RWPE2 (cell line): Measurements from ENCODE around the gene ZBTB32.

Experiments
- ATAC-seq: fragments of 200-7000 bp; cut with Tn5 transposase; 3 replicates; pipeline ENCODE4 v1.9.1; 2021; ENCODE audit warnings: low read depth
- DNase-seq: peaks from one replicate; pipeline ENCODE4 v3.0.0-alpha.2; 2020; ENCODE audit warnings: low spot score
- H3K27ac ChIP-seq: fragments of 450-650 bp; 2 replicates; pipeline ENCODE4 v1.5.1; 2017; ENCODE audit warnings: mild to moderate bottlenecking; ENCODE audit not compliant: poor library complexity, severe bottlenecking
- H3K27me3 ChIP-seq: fragments of 250-450 bp; sonication (Bioruptor Pico); 2 replicates; pipeline ENCODE4 v1.5.1; 2021; ENCODE audit warnings: mild to moderate bottlenecking, moderate library complexity; ENCODE audit not compliant: insufficient read depth, poor library complexity, severe bottlenecking
- H3K36me3 ChIP-seq: fragments of 250-450 bp; sonication (Bioruptor Pico); 2 replicates; pipeline ENCODE4 v1.5.1; 2020; ENCODE audit warnings: low read depth, mild to moderate bottlenecking, moderate library complexity
- H3K4me1 ChIP-seq: fragments of 250-450 bp; sonication (Bioruptor Pico); 2 replicates; pipeline ENCODE4 v1.5.1; 2021; ENCODE audit warnings: mild to moderate bottlenecking, moderate library complexity; ENCODE audit not compliant: insufficient read depth, poor library complexity, severe bottlenecking
- H3K4me3 ChIP-seq: fragments of 250-450 bp; sonication (Bioruptor Pico); 2 replicates; pipeline ENCODE4 v1.5.1; 2021; ENCODE audit warnings: mild to moderate bottlenecking, moderate library complexity; ENCODE audit not compliant: severe bottlenecking
- H3K9me3 ChIP-seq: fragments of 250-450 bp; sonication (Bioruptor Pico); 2 replicates; pipeline ENCODE4 v1.5.1; 2021; ENCODE audit warnings: mild to moderate bottlenecking, moderate library complexity; ENCODE audit not compliant: severe bottlenecking
- TF ChIP-seq, protein P1 (sequence below): fragments of 450-650 bp; IDR thresholded peaks from one replicate; pipeline ENCODE4 v1.5.1; 2017; ENCODE audit warnings: mild to moderate bottlenecking, moderate library complexity; ENCODE audit not compliant: poor library complexity, severe bottlenecking

ZBTB32 gene

DNA sequence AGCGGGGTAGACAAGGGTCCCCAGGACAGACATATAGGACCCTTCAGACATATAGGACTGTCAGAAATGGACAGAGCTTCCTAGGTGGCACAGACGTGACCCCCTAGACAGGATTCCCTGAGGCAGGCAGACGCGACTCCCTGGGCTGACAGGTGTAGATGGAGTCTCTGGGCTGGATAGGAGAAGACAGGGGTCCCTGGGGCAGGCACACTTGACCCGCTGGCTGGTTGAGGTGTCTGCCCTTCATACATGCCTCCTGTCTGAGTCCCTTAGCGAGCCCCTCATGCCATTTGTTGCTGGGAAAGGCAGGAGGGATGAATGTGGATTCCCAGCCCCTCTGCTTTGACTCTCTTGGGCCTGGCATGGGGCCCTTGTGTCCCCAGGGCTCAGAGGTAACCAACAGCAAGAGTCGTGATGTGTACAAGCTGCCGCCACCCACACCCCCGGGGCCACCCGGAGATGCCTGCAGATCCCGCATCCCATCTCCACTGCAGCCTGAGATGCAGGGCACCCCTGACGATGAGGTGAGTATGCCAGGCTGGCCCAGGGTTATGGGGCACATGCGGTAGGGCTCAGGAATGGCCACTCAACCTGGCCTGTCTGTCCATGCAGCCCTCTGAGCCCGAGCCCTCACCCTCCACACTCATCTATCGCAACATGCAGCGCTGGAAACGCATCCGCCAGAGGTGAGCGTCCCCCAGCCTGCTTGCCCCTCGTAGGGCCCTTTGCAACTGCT lies 49.4 kb downstream of the ZBTB32 start:
- TF ChIP-seq, protein P1, sequence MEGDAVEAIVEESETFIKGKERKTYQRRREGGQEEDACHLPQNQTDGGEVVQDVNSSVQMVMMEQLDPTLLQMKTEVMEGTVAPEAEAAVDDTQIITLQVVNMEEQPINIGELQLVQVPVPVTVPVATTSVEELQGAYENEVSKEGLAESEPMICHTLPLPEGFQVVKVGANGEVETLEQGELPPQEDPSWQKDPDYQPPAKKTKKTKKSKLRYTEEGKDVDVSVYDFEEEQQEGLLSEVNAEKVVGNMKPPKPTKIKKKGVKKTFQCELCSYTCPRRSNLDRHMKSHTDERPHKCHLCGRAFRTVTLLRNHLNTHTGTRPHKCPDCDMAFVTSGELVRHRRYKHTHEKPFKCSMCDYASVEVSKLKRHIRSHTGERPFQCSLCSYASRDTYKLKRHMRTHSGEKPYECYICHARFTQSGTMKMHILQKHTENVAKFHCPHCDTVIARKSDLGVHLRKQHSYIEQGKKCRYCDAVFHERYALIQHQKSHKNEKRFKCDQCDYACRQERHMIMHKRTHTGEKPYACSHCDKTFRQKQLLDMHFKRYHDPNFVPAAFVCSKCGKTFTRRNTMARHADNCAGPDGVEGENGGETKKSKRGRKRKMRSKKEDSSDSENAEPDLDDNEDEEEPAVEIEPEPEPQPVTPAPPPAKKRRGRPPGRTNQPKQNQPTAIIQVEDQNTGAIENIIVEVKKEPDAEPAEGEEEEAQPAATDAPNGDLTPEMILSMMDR: no peak
- ATAC-seq: no peak
- peak; percentile 45 for DNase-seq
- no peaks in the 10 kb centered on the region for H3K4me1 ChIP-seq
- no peaks in the 10 kb centered on the region for H3K36me3 ChIP-seq
- H3K4me3 ChIP-seq: no peak overlapping the region
- no peak overlapping the region for H3K27ac ChIP-seq
- no peaks in the 10 kb centered on the region for H3K9me3 ChIP-seq
- no peaks in the 10 kb centered on the region for H3K27me3 ChIP-seq

DNA sequence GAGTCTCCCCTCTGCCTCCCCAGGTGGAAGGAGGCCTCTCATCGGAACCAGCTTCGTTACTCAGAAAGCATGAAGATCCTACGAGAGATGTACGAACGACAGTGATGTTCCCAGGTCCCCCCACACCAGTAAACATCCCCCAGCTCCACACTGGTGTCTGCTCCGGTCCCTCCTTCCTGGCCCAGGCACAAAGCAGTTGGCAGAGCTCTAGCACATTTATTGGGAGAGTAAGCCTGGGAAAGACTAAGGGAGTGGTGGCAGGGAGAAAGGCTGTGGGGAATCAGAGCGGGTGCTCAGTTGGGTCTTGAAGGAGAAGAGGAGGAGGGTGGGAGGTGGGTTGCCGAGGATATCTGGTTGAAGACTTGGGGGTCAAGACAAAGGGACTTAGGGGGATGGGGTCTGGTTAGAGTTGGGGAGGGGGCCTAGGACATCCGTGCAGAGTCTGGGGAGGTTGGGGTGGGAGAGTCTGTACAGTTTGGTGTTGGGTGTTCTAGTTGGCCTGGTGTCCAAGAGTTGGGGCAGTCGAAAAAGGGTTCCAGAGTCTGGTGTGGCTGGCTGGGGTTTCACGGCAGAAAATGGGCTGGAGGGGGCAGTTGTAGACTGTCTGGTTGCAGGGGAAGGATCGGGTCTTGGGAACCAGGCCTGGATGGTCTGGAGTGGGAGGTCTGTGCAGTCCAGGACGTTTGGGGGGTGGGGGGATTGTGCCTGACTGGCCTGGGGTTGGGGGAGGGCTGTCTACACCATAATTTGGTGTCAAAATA lies 50.2 kb downstream of the ZBTB32 start:
- Histone ChIP-seq H3K36me3 (peaks cover 7% of the 10 kb centered on the region), H3K9me3 (no peaks in the 10 kb centered on the region), H3K4me1 (no peaks in the 10 kb centered on the region), H3K27me3 (no peaks in the 10 kb centered on the region), H3K27ac (no peak overlapping the region), H3K4me3 (no peak overlapping the region)
- ATAC-seq (no peak), DNase-seq (no peak)
- TF ChIP-seq, protein P1: no peak

DNA sequence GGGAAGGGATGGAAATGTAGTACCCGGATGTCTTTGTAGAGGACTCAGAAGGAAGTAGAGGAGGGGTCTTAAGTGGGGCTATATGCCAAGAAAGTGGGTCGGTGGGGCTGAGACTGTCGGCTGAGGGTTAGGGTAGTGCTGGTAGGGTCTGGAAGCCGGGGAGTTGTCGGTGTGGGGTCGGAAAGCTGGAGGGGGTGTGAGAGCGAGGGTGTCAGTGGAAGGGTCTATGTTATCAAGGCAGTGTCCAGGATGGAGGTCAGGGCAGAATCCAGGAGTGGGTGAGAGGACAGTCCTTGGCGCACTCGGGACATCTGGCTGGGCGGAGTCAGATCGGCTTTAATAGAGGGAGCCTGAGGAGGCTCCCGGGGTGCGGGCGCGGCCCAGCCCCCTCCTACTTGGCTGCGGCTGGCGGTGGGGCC lies 50.8 kb downstream of the ZBTB32 start:
- Histone ChIP-seq H3K27ac (no peak overlapping the region), H3K27me3 (no peaks in the 10 kb centered on the region), H3K4me3 (no peak overlapping the region), H3K36me3 (peaks cover 13% of the 10 kb centered on the region), H3K4me1 (no peaks in the 10 kb centered on the region), H3K9me3 (no peaks in the 10 kb centered on the region)
- DNase-seq: peak; percentile 42
- ATAC-seq: no peak
- TF ChIP-seq, protein P1: no peak

DNA sequence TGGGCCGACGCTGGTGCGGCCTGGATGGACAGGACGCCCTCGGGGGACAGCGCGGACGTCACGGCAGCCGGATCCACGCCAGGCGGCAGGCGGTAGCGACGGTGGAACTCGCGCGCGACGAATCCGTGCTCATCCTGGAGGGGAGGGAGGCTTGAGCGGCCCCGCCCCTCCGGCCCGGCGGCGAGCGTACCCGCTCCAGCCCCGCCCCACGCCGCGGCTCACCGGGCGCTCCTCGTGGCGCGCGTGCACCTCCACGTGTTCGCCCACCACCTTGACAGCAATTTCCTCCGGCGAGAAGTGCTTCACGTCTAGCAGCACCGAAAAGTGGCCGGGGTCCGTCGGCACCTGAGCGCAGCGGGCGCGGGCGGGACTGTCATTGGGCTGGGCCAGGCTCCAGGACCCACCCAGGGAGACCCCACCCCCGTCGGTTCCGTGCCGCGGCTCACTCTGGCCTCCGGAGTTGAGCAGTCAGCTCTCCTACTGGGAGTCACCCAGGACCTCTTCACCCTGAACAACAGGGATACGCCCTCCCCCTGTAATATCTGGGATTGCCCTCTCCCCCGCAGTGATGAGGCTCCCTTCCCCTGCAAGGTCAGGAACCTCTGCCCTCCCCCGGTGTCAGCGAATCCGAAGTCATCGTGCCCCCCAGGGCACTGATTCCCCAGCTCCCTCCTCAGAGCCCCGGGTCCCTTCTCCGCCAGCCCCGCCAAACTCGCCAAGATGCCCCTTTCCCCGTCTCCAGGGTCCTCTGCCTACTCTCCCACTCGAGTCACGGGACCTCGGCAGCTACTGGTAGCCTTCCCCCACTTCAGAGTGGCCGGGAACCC lies 51.4 kb downstream of the ZBTB32 start:
- Histone ChIP-seq H3K4me3 (no peak overlapping the region), H3K4me1 (no peaks in the 10 kb centered on the region), H3K36me3 (peaks cover 19% of the 10 kb centered on the region), H3K27me3 (no peaks in the 10 kb centered on the region), H3K27ac (no peak overlapping the region), H3K9me3 (no peaks in the 10 kb centered on the region)
- TF ChIP-seq, protein P1: no peak
- no peak for ATAC-seq
- peak; percentile 61 for DNase-seq
